HCT116 (cell line): ENCODE measurements around the gene PDZD8. TPM values are rescaled to one million over a fixed set of nuclear protein-coding genes. Genes with fewer than 3 reads are reported as not detected.

Experiments used
- ATAC-seq: fragments of 200-7000 bp; cut with Tn5 transposase; 2 replicates; pipeline ENCODE4 v1.9.1; 2020; ENCODE audit warnings: mild to moderate bottlenecking, moderate library complexity
- Bru-seq: library from RNA; stranded (reverse); fragments of 400-500 nt; gene quantifications from one replicate; lab custom pipeline; 2021; lab: Mats Ljungman, UMichigan
- BruChase-seq, 2 experiments: library from RNA; stranded (reverse); fragments of 400-500 nt; gene quantifications; one replicate each; lab custom pipeline; 2021; lab: Mats Ljungman, UMichigan
- BruUV-seq: library from RNA; stranded (reverse); fragments of 400-500 nt; replicated peaks from 2 replicates; lab custom pipeline; 2021; lab: Mats Ljungman, UMichigan
- CTCF ChIA-PET: fragments of 300-600 bp; sonication (Branson Sonifier 250); formaldehyde crosslinking; loops from one replicate; lab custom pipeline; 2021; ENCODE audit warnings: antibody characterized with exemption; lab: Charles Lee
- POLR2A ChIA-PET: fragments of 300-600, 350-600 bp; sonication (Branson Sonifier 250); formaldehyde crosslinking; loops from one replicate; lab custom pipeline; 2021; ENCODE audit warnings: antibody characterized with exemption; lab: Charles Lee
- RAD21 ChIA-PET, 2 experiments: fragments of 300-600 bp; sonication (Branson Sonifier 250); formaldehyde crosslinking; loops; one replicate each; lab custom pipeline; 2023; ENCODE audit warnings: low total read pairs in 2 of 2; ENCODE audit not compliant: uncharacterized antibody in 2 of 2, unreplicated experiment in 2 of 2, low non-redundant PET in 1 of 2; lab: Charles Lee
- DNase-seq: peaks from one replicate; pipeline ENCODE4 v3.0.0-alpha.2; 2010; ENCODE audit warnings: low read depth, low spot score
- H2AFZ ChIP-seq: fragments of 200-600 bp; shearing (Covaris generic), sonication (generic); 2 replicates; pipeline ENCODE4 v1.6.1; 2017; ENCODE audit warnings: low read depth, mixed run types, mixed read lengths, antibody characterized with exemption, low read length; ENCODE audit not compliant: poor library complexity, severe bottlenecking
- H3K27ac ChIP-seq: 2 replicates; pipeline ENCODE4 v1.5.1; 2012; ENCODE audit warnings: low read depth, low read length
- H3K27me3 ChIP-seq: fragments of 200-600 bp; sonication (generic); 2 replicates; pipeline ENCODE4 v1.6.1; 2016; ENCODE audit warnings: mixed run types, low read length, mixed read lengths; ENCODE audit not compliant: insufficient read depth
- H3K36me3 ChIP-seq, 2 experiments: fragments of 200-500 bp in 1 of 2; fragments of 200-600 bp in 1 of 2; sonication (Bioruptor generic) in 1 of 2; sonication (generic) in 1 of 2; 2 replicates each; pipeline versions ENCODE4 v1.5.1 to v1.6.1; 2014 to 2016; ENCODE audit warnings: low read length in 2 of 2, inconsistent platforms in 1 of 2, mixed read lengths in 1 of 2, mixed run types in 1 of 2; ENCODE audit not compliant: insufficient read depth in 2 of 2, control insufficient read depth in 1 of 2
- H3K4me1 ChIP-seq, 2 experiments: fragments of 200-600 bp in 1 of 2; sonication (generic) in 1 of 2; 2 replicates each; pipeline versions ENCODE4 v1.5.1 to v1.6.1; 2012 to 2017; ENCODE audit warnings: low read length in 2 of 2, inconsistent platforms in 1 of 2, mild to moderate bottlenecking in 1 of 2, mixed read lengths in 1 of 2, mixed run types in 1 of 2, moderate library complexity in 1 of 2; ENCODE audit not compliant: insufficient read depth in 2 of 2, control insufficient read depth in 1 of 2
- H3K4me2 ChIP-seq: fragments of 200-600 bp; sonication (generic); 2 replicates; pipeline ENCODE4 v1.6.1; 2017; ENCODE audit warnings: mixed run types, low read length, mixed read lengths
- H3K4me3 ChIP-seq, 2 experiments: fragments of 200-600 bp in 1 of 2; sonication (generic) in 1 of 2; replicated peaks in 1 of 2; 2 replicates each; pipeline ENCODE4 v1.5.1; 2011 to 2016; ENCODE audit warnings: low read length in 2 of 2, control low read depth in 1 of 2, low read depth in 1 of 2, mild to moderate bottlenecking in 1 of 2, mixed read lengths in 1 of 2, mixed run types in 1 of 2
- H3K79me2 ChIP-seq: fragments of 200-600 bp; sonication (generic); 2 replicates; pipeline ENCODE4 v1.6.1; 2017; ENCODE audit warnings: mild to moderate bottlenecking, mixed run types, low read length, moderate library complexity, mixed read lengths; ENCODE audit not compliant: insufficient read depth
- H3K9ac ChIP-seq: fragments of 200-600 bp; sonication (generic); 2 replicates; pipeline ENCODE4 v1.6.1; 2016; ENCODE audit warnings: low read length, mixed read lengths
- H3K9me2 ChIP-seq: fragments of 200-600 bp; sonication (generic), shearing (Covaris generic); 2 replicates; pipeline ENCODE4 v1.6.1; 2017; ENCODE audit warnings: mixed run types, mild to moderate bottlenecking, moderate library complexity; ENCODE audit not compliant: insufficient read depth
- H3K9me3 ChIP-seq, 2 experiments: fragments of 200-500 bp in 1 of 2; fragments of 200-600 bp in 1 of 2; sonication (Bioruptor generic) in 1 of 2; sonication (generic) in 1 of 2; 2 replicates each; pipeline ENCODE4 v1.6.1; 2014 to 2017; ENCODE audit warnings: low read length in 2 of 2, mixed read lengths in 2 of 2, inconsistent platforms in 1 of 2, low read depth in 1 of 2, mild to moderate bottlenecking in 1 of 2, mixed run types in 1 of 2, moderate library complexity in 1 of 2; ENCODE audit not compliant: control insufficient read depth in 1 of 2, insufficient read depth in 1 of 2
- H4K20me1 ChIP-seq: fragments of 200-600 bp; sonication (generic), shearing (Covaris generic); 2 replicates; pipeline ENCODE4 v1.6.1; 2017; ENCODE audit warnings: mixed run types, mild to moderate bottlenecking, moderate library complexity; ENCODE audit not compliant: insufficient read depth
- ATF3 ChIP-seq: IDR thresholded peaks from 2 replicates; pipeline ENCODE4 v1.6.1; 2012
- CBX3 ChIP-seq: IDR thresholded peaks from 2 replicates; pipeline ENCODE4 v1.6.1; 2012; ENCODE audit warnings: low read depth
- CEBPB ChIP-seq: IDR thresholded peaks from 2 replicates; pipeline ENCODE4 v1.6.1; 2012; ENCODE audit warnings: low read depth
- CTCF ChIP-seq, 3 experiments: fragments of 200-600 bp in 1 of 3; sonication (generic) in 1 of 3; IDR thresholded peaks in 2 of 3; conservative IDR thresholded peaks in 1 of 3; 2 replicates each; pipeline ENCODE4 v1.5.1; 2012 to 2017; ENCODE audit warnings: low read depth in 2 of 3, low read length in 2 of 3, antibody characterized with exemption in 1 of 3, borderline replicate concordance in 1 of 3, control low read depth in 1 of 3, mild to moderate bottlenecking in 1 of 3, mixed read lengths in 1 of 3, mixed run types in 1 of 3, moderate library complexity in 1 of 3; ENCODE audit not compliant: insufficient read depth in 1 of 3
- EGR1 ChIP-seq: IDR thresholded peaks from 2 replicates; pipeline ENCODE4 v1.6.1; 2012; ENCODE audit warnings: low read depth
- ELF1 ChIP-seq: IDR thresholded peaks from 2 replicates; pipeline ENCODE4 v1.6.1; 2012; ENCODE audit warnings: low read depth, borderline replicate concordance
- EZH2 ChIP-seq: fragments of 200-600 bp; sonication (generic); IDR thresholded peaks from 2 replicates; pipeline ENCODE4 v1.6.1; 2017; ENCODE audit warnings: antibody characterized with exemption, mixed run types
- EZH2phosphoT487 ChIP-seq: fragments of 200-600 bp; IDR thresholded peaks from 2 replicates; pipeline ENCODE4 v1.6.1; 2018; ENCODE audit warnings: antibody characterized with exemption, borderline replicate concordance
- FOSL1 ChIP-seq: IDR thresholded peaks from 2 replicates; pipeline ENCODE4 v1.6.1; 2012; ENCODE audit warnings: low read depth
- JUND ChIP-seq: IDR thresholded peaks from 2 replicates; pipeline ENCODE4 v1.6.1; 2012
- MAX ChIP-seq: IDR thresholded peaks from 2 replicates; pipeline ENCODE4 v1.6.1; 2012
- POLR2A ChIP-seq: IDR thresholded peaks from 2 replicates; pipeline ENCODE4 v1.7.0; 2011; ENCODE audit warnings: borderline replicate concordance; ENCODE audit not compliant: insufficient read depth, insufficient read length; ENCODE audit errors: extremely low read depth
- POLR2AphosphoS5 ChIP-seq: IDR thresholded peaks from 2 replicates; pipeline ENCODE4 v1.6.1; 2011; ENCODE audit warnings: mild to moderate bottlenecking, low read depth, low read length, moderate library complexity
- RAD21 ChIP-seq: IDR thresholded peaks from 2 replicates; pipeline ENCODE4 v1.6.1; 2012; ENCODE audit warnings: low read depth, mild to moderate bottlenecking
- SIN3A ChIP-seq: IDR thresholded peaks from 2 replicates; pipeline ENCODE4 v1.6.1; 2012; ENCODE audit warnings: low read depth
- SP1 ChIP-seq: IDR thresholded peaks from 2 replicates; pipeline ENCODE4 v1.6.1; 2012; ENCODE audit warnings: low read depth
- SRF ChIP-seq: IDR thresholded peaks from 2 replicates; pipeline ENCODE4 v1.6.1; 2012; ENCODE audit warnings: low read depth
- TCF7L2 ChIP-seq: IDR thresholded peaks from 2 replicates; pipeline ENCODE4 v1.7.0; 2011; ENCODE audit warnings: borderline replicate concordance, inconsistent platforms; ENCODE audit not compliant: insufficient read depth, insufficient read length; ENCODE audit errors: extremely low read depth
- YY1 ChIP-seq: IDR thresholded peaks from 2 replicates; pipeline ENCODE4 v1.6.1; 2011; ENCODE audit warnings: low read length, low read depth, moderate library complexity, mild to moderate bottlenecking; ENCODE audit not compliant: insufficient replicate concordance; ENCODE audit errors: extremely low read depth
- ZBTB33 ChIP-seq: IDR thresholded peaks from 2 replicates; pipeline ENCODE4 v1.6.1; 2011; ENCODE audit warnings: mild to moderate bottlenecking, low read length, moderate library complexity; ENCODE audit not compliant: insufficient replicate concordance; ENCODE audit errors: extremely low read depth
- ZFX ChIP-seq: fragments of 450-650 bp; IDR thresholded peaks from 2 replicates; pipeline ENCODE4 v1.6.1; 2017
- ZNF274 ChIP-seq: fragments of 200-500 bp; sonication (Bioruptor generic); IDR thresholded peaks from 2 replicates; pipeline ENCODE4 v1.6.1; 2014; ENCODE audit warnings: mild to moderate bottlenecking, low read depth, low read length, inconsistent platforms
- intact Hi-C: fragments of 100-400 bp; cut with micrococcal nuclease; formaldehyde crosslinking; loops from 2 replicates; pipeline ENCODE4 v1.10.0; 2022
- long read RNA-seq: library from polyadenylated mRNA; unstranded; transcript quantifications from one replicate; pipeline ENCODE4 v2.0.0, GENCODE V29; 2021; ENCODE audit not compliant: unreplicated experiment
- polyA plus RNA-seq: library from polyadenylated mRNA; unstranded; fragments of >200 nt; gene quantifications from 2 replicates; pipeline ENCODE4 v1.2.1, GENCODE V29; 2012; ENCODE audit warnings: missing spikeins
- total RNA-seq: library from RNA; stranded (reverse); gene quantifications from one replicate; pipeline ENCODE4 v1.2.1, GENCODE V29; 2021; ENCODE audit not compliant: unreplicated experiment

PDZD8 gene
- total RNA-seq (61.7 TPM), Bru-seq, nascent RNA (percentile 90 among the genes with signal in this experiment), BruChase-seq, experiment 1, labeled RNA remaining after a 6-hour chase (percentile 95 among the genes with signal in this experiment), BruChase-seq, experiment 2, labeled RNA remaining after a 2-hour chase (percentile 90 among the genes with signal in this experiment)
- 17.5 and 20.6 TPM in 2 replicates for polyA plus RNA-seq
- long read RNA-seq, full-length matches to known transcripts: 87 of 128 reads
- long read RNA-seq, partial matches to known transcripts: 4 of 128 reads
- long read RNA-seq, other reads (novel, unspliced or antisense): 37 of 128 reads

GRCh38 chr10:117375360-117376178, at the start of gene PDZD8:
TSS of gene PDZD8 (minus strand) at chr10:117375440. CDS start at chr10:117375227, 213 bp downstream.
- no peaks in the 10 kb centered on the region for H3K9me3 ChIP-seq
- intact Hi-C loops: no loop called here
- BruUV-seq: TSS peak; percentile 92
- ChIA-PET RAD21 (no interaction called here), CTCF (no interaction called here), POLR2A (no interaction called here)
- peak; percentile 89 for ATAC-seq
- H3K4me1 ChIP-seq: peaks cover 10 to 27% of the 10 kb centered on the region in 2 experiments; a peak in 3 of 4 replicates
- H2AFZ ChIP-seq: peak within 1 kb of the TSS; percentile 76
- DNase-seq: peak; percentile 81
- peak within 1 kb of the TSS; percentile 74 to 84 for H3K4me3 ChIP-seq
- peak within 1 kb of the TSS; percentile 73 for H3K27ac ChIP-seq
- peaks cover 9% of the 10 kb centered on the region; the same call in 1 of the 2 replicates for H4K20me1 ChIP-seq
- H3K27me3 ChIP-seq: peaks cover 23% of the 10 kb centered on the region; the same call in 1 of the 2 replicates
- peak within 1 kb of the TSS; percentile 93 for H3K4me2 ChIP-seq
- H3K9me2 ChIP-seq: no peaks in the 10 kb centered on the region
- no peaks in the 10 kb centered on the region for H3K36me3 ChIP-seq
- peaks cover 43% of the 10 kb centered on the region for H3K79me2 ChIP-seq
- peak within 1 kb of the TSS; percentile 76 for H3K9ac ChIP-seq
- no peak for TF ChIP-seq TCF7L2
- peak; percentile 94 for TF ChIP-seq SIN3A
- TF ChIP-seq SRF: no peak
- TF ChIP-seq RAD21: no peak
- TF ChIP-seq FOSL1: no peak
- TF ChIP-seq EGR1: no peak
- TF ChIP-seq JUND: no peak
- TF ChIP-seq POLR2AphosphoS5: peak; percentile 94
- TF ChIP-seq ZBTB33: peak; percentile 33
- TF ChIP-seq ELF1: no peak
- TF ChIP-seq MAX: peak; percentile 87
- no peak; the same call in 1 of the 2 replicates for TF ChIP-seq SP1
- no peak for TF ChIP-seq EZH2phosphoT487
- no peak for TF ChIP-seq ZNF274
- TF ChIP-seq ATF3: no peak
- TF ChIP-seq ZFX: peak; percentile 78
- no peak for TF ChIP-seq CTCF (IDR thresholded peaks at IDR 0.05 in 2 of 3, conservative IDR thresholded peaks at IDR 0.05 in 1 of 3; ENCODE audit: borderline replicate concordance in 1 of 3, insufficient read depth in 1 of 3, low read depth in 2 of 3, low read length in 2 of 3)
- no peak for TF ChIP-seq EZH2
- TF ChIP-seq POLR2A: peak; percentile 85
- TF ChIP-seq CEBPB: no peak
- TF ChIP-seq CBX3: no peak
- TF ChIP-seq YY1: peak; percentile 13
